GM12872 (cell line): Measurements from ENCODE around the gene NUDT7.

Experiments used
- CTCF ChIP-seq: IDR thresholded peaks from 3 replicates; pipeline ENCODE4 v1.5.1; 2011; ENCODE audit warnings: low read depth, mild to moderate bottlenecking, low read length, moderate library complexity; ENCODE audit not compliant: insufficient read depth

The NUDT7 gene

DNA sequence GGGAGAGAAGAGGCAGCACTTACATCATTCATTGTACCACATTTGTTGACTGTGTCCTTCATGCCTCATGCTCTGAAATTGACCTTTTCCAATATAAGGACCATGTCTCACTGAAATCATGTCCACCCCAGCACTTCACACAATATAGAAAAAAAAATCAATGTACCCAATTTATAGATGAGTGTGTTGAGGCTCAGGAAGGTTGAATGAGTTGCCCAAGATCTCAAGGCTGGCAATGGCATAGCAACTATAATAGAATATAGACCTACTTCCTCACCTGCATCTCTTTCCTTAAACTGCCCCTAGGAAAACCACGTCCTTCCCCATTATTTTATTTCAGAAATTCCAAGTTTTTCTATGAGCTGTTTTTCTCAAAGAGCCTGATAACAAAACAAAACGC, 65.1 kb downstream of the NUDT7 start:
- no peak for TF ChIP-seq CTCF

GRCh38 chr16:77788181-77789084, 66.1 kb downstream of the NUDT7 start, which contains the start of gene VAT1L:
Gene VAT1L (plus strand): TSS chr16:77788564. CDS start chr16:77788683, 119 bp downstream.
- no peak for TF ChIP-seq CTCF

DNA sequence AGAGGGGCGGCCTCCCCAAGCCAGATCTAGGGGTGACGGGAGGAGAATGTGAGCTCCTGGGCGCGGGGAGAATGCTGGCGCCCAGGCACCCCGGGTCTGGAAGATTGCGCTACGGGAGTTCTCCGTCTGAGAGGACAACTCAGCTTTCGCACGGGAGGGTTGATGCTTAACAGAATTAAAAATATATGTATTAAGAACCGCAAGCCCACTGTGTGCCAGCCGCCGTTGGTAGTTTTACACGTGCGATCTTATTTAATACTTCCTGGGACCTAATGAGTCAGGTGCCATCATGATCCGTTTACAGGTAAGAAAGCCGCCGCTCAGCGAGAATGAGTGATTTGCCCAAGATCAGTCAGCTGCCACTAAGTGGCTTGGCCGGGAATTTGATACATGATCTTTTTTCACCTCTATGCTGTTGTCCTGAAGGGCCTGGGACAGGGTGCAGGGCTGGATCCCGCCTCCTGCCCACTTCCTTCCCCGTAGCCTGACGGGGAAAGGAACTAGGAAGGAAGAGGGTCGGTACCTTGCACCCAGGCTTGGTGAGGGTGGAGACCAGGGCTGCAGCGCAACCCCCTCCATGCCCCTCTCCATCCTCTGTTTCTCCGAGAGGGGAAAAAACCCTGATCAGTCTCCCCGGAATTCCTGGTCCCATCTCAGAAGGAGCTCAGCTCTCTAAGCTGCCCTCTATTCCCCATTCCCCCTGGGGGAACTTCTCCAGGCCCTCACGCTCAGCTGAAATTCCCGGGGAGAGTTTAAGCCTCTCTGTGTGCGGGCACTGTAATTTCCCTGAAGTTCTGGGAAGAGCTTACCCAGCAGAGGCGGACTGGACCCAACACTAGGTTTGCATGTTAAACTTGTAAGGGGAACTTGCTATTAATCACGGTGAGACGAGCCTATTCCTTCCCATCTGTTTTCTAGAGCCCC, 67.0 kb downstream of the NUDT7 start:
- TF ChIP-seq CTCF = no peak

DNA sequence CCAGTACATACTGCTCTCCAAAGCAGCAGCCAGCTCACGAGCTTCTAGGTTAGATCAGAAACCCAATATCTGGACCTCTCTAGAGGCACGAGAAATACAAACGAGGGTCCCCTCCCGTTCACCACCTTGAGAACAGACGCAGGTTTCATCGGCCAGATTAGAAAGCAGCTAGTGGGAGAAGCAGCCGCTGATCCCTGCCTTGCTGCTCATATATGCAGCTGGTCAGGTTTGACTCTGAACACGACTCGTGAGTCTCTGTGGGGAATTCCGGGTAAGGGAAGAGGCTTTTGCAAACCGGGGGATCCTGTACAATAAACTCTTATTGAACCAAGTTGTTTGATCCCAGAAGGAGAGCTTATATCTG, 67.7 kb downstream of the NUDT7 start:
- TF ChIP-seq CTCF = no peak

DNA sequence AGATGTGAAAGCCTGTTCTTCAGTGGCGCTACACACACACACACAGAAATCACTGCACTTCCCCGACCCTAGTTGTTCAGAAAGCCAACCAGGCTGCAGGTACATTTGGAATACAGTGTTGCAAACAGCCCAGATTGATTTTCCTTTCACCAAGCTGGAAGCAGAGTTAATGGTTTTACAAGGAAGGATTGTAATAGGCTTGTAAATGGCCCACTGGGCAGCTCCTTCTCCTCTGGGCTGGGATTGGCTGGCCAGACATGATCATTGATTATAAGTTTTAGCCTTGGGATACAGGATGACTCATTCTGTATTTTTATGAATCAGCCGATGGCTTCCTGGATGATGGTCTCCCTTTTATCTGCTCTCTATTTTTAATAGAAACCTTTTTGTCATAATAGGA, 68.6 kb downstream of the NUDT7 start:
- TF ChIP-seq CTCF = no peak
